ENCODE measurements around the gene PCDHGB4.
"Not testable (repeated sequence)": the region's sequence is repeated elsewhere in the genome, so short reads cannot be mapped to it uniquely, and the experiment has no call there.

- TF ChIP-seq, protein P1, sequence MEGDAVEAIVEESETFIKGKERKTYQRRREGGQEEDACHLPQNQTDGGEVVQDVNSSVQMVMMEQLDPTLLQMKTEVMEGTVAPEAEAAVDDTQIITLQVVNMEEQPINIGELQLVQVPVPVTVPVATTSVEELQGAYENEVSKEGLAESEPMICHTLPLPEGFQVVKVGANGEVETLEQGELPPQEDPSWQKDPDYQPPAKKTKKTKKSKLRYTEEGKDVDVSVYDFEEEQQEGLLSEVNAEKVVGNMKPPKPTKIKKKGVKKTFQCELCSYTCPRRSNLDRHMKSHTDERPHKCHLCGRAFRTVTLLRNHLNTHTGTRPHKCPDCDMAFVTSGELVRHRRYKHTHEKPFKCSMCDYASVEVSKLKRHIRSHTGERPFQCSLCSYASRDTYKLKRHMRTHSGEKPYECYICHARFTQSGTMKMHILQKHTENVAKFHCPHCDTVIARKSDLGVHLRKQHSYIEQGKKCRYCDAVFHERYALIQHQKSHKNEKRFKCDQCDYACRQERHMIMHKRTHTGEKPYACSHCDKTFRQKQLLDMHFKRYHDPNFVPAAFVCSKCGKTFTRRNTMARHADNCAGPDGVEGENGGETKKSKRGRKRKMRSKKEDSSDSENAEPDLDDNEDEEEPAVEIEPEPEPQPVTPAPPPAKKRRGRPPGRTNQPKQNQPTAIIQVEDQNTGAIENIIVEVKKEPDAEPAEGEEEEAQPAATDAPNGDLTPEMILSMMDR (IDR thresholded peaks at IDR 0.05), result peak; percentile 21 to 64 (median 54)
- not testable (repeated sequence) for TF ChIP-seq POLR2A (IDR thresholded peaks at IDR 0.05)
Measured at GRCh38 chr5:141387557-141388311, at the start of gene PCDHGB4.

Measured in heart left ventricle (tissue), 13 donors.